ENCODE results near the gene IQCH. TPM values are rescaled to one million over a fixed set of nuclear protein-coding genes. Genes with fewer than 3 reads are reported as not detected.
"Not testable (repeated sequence)": the region's sequence is repeated elsewhere in the genome, so short reads cannot be mapped to it uniquely, and the experiment has no call there.

IQCH gene
- 4.3 TPM for total RNA-seq

DNA sequence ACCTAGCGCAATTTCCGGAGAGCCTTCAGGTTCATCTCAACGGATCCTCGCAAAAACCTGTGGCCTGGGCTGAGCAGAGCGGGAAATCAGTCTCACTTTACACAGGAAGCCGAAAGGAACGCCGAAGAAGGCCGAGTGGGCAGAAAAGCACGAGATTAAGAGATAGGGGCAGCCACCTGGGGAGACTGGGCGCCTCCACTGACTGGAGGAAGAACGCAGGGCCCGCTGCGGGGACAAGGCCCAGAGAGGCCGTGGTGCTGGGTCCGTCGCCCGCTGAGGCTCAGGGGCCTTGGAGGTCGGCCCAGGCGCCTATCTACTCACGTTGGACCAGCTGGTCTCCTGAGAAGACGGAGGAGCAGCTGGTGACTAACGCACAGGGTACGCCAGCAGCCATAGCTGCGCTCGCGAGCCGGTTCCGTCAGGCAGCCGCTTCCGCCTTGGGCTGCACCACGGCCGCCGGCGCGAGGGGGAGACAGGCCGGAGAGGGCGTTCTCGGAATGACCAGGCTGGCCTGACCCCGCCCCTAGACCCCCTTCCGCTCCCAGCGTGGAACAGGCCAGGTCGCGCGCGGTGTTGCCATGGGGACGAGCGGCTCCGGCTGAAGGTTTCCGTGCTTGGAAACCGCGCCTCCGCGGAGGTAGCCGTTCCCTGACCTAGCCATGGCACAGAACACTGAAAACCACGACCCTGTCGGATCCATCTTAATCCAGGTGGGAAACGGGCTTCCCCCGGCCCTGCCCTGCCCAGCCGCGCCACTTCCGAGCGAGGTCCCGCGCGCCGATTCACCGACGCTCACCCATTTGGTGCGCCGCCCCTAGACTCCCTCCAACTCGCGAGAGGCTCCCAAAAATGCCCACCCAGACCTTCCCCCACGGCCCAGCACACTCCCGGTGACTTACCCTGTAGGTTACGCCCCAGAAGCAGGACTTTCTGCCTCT lies at the start of gene IQCH, which contains the start of gene AAGAB:
Gene IQCH (plus strand): TSS at position 549 of the 938 bp plus-strand sequence. CDS start 111 bp downstream, at position 660.
Gene AAGAB (minus strand): TSS at position 424 of the 938 bp plus-strand sequence. CDS start 30 bp downstream, at position 394.
- DNase-seq: peak; percentile 98

DNA sequence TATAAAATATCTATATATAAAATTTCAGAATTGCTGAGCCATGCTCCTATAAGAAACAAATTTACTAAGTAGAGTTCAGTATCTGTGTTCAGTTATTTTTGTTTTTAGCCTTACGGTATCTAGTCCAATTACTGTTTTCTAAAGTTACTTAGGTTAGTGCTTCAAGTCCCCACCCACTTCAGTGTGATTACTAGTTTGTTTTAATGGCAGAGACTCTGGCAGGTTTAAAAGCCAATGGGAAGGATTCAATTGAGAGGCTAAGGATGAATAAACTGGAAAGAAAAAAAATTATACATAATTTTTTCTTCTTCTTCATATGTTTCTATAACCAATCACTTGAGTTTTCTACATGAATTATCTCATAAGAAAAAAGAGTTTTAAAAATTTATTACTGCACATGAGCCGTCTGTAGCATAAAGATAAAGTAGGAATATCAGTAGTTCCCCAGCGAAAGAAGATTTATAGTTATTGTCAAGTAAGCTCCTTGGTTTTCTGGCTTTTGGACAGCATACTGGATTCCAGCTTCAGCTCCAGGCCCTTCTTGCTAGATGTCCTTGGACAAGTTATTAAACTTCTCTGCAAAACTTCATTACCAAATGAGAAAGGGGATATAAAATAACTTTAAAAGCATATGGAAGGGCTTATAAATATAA lies 46.9 kb upstream of the IQCH start:
- DNase-seq: no peak

DNA sequence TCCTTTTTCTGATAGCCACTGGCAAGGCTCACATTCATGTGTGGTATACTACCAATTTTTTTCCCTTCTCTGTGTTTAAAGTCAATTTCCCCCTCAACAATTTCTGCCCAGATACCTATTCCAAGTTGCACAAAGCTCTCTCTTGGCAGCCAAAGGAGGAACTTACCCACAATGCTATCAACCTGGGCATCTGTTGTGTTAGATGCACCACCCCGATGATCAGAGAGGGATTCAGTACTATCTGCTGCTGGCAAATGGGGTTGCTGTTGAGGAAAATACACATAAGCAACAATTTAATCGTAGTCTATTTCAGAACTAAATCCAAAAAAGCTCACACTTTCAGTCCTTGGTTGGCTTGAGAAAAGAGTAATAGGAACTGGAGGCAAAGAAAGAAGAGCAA lies 46.2 kb upstream of the IQCH start:
- DNase-seq: no peak

DNA sequence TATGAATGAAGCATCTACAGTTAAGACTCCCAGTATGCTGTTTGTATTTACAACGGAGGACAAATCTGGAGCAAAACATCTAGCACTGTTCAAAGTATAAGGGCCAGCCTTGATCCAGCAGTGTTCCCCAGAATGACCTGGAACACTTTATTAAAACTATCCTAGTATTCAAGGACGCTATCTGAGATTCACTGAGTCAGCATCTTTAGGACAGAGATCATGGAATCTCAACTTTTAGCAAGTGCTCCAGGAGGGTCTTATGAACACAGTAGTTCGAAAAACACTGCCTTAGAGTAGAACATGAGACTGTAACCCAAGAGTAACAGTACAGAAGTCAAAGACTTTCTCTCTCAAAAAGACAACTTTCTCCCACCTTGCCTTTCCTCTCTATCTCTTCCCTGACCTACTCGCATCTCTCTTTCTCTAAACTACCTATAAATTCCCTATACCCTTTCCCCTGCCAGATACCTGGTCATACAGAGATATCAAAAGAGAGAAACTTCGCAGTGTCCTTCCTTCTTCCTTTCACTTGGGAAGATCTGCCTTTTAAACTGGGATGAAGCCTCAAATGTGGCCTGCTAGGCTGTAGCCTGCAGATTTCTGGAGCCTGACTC lies 43.9 kb upstream of the IQCH start:
- DNase-seq: no peak

DNA sequence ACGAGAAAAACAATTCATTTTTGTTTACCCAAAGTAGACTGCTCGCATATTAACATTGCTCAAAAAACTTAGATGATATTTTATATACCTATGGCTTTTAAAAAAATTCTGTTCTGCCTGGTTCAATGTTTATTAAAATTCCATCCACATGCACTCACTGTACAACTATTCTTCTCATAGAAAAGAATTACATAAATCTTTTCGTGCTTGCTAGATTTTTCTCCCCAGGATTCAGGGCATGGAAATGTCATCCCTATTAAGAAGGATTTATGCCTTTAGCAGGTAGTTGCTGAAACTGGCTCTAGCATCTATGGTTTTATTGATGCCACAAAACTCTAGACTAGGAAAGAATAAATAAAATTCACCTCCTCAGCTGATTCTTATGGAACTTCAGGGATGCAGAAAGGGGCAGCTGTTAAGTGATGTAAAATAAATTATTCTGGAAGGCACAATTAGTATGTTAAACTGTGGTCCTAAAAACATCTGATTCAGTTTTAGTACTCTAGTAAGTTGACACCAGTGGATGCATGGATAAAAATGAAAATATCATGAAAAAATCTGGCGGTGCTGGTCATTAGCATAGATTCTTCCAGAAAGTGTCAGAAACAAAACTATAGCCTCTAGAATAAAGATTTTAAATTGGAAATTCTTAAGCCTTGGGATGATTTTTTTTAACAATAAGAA lies 41.8 kb upstream of the IQCH start:
- no peak for DNase-seq

DNA sequence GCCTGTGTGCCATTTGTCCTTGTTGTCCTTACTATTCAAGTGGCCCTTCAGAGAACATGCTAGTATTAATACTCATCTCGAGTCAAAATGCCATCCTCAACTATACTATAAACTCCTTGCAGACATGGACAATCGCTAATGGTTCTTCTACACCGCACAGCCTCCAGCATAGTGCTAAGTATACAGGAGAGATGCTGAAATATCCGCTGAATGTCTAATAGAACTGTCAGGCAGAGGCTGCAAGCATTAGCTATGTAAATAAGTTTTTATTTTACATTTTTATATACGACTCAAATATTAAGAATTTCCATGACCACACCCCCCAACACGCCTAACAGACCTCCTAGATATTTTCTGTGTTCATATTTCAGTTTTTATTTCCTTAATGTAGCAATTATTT lies 39.5 kb upstream of the IQCH start:
- DNase-seq: no peak

DNA sequence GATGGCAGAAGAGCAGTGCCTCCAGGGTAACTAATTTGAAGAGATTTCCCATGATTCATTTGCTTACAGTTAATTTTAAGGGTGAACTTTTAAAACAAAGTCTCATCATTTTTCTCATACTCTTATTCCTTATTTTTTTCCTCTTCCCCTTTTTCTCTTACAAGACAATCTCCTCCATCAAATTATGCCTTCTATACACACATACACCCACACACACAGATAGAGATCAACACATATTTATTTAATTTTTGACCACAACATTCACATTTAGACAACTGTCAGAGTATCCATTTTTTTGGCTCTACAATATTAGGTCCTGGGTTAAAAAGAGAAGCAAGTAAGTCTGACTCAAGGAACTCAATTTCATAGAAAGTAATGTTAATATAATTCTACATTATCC lies 37.7 kb upstream of the IQCH start:
- no peak for DNase-seq

DNA sequence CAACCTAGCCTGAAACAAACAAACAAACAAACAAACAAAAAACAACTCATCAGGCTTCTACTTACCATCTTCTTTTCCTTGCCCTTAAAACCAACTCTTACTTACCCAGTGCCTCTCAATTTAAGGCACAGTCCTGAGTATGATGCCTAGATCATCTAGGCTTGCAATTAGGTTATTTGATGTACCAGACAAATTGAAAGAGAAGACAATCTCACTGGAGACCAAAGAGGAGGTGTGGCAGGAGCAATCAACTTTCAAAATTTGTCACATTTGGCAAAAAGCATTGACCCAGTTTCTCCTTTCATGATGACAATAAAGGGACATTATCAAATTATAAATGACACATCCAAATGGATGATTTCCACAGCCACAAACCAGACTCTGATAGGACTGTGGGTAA lies 36.2 kb upstream of the IQCH start:
- DNase-seq: no peak

DNA sequence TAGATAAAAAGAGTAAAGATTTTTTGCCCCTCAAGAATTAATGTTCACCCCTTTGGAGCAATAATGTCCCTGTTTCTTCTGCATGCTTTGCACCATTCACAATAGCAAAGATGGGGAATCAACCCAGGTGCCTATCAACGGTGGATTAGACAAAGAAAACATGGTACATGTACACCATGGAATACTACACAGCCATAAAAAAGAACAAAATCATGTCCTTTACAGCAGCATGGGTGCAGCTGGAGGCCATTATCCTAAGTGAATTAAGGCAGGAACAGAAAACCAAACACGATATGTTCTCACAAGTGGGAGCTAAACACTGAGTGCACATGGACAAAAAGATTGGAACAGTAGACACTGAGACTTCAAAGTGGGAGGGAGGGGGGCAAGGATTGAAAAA lies 35.3 kb upstream of the IQCH start:
- DNase-seq: no peak

DNA sequence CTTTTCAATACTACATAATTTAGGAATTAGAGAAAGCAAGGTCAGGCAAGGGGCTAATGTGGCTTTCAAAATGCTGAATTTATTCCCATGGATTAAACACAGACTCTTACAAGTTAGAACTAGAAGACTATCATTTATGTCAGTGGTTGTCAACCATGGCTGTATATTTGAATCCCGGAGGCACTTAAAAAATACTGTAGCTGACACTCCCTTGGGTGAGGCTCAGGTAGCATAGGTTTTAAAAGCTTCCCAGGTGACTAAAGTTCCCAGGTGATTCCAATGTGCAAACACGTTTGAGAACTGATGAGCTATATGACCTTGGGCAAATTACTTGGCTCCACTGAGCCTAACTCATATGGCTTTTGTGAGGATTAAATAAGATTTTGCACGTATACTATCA lies 29.7 kb upstream of the IQCH start:
- DNase-seq: peak; percentile 48

DNA sequence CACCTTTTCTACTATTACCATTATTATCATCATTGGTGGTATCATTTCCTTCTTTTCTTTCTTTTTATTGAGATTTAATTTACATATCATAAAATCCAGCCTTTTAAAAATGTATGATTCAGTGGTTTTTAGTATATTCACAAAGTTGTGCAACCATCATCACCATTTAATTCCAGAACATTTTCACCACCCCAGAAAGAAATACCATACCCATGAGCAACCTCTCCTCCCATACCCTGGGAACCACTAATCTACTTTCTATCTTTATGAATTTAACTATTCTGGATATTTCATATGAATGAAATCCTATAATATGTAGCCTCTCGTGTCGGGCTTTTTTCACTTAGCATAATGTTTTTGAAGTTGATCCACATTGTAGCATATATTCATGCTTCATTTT lies 29.2 kb upstream of the IQCH start:
- DNase-seq: no peak

DNA sequence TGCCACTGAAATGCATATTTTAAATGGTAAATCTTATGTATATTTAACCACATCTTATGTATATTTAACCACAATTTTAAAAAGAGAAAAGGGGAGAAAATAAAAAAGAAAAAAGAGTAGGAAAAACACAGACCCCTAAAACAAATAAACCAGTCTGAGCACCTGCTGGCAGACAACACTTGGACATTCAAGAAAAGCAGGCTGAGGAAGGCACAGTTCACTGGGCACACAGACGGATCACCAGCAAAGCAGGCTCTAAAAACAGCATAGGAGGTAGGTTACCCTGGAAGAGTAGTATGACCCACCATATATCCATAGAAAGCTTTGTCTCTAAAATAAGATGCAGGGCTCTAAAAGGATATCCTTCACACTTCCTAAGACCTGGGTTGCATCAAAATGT lies 27.2 kb upstream of the IQCH start:
- no peak for DNase-seq

DNA sequence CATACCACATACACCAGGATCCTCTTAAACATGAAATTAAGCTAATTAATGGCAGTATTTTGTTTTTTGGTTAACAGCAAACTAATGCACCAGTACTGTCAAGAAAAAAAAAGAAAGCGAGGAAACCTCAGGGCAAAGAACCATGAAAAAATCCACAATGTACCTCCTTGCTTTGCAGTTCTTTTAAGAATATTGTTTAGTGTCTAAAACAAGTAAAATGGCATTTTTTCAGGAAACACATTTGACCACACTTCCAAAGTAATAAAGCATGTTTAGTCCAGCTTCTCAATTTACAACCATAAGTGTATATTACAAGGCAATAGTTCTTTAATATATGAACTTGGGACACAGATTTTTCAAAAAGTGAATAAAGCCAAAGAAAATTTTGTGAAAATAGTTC lies 26.7 kb upstream of the IQCH start:
- DNase-seq: no peak

DNA sequence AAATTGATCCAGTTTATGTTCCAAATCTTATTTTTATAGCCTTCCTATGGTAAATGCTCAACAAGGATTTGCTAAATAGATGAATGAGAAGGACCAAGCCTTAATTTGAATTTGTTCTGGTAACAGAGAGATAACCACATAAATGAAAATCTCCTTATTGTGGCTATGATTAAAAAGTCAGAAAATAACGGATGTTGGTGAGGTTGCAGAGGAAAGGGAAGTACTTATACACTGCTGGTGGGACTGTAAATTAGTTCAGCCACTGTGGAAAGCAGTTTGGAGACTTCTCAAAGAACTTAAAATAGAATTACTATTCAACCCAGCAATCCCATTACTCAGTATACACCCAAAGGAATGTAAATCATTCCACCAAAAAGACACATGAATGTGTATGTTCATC lies 26.3 kb upstream of the IQCH start:
- no peak for DNase-seq

DNA sequence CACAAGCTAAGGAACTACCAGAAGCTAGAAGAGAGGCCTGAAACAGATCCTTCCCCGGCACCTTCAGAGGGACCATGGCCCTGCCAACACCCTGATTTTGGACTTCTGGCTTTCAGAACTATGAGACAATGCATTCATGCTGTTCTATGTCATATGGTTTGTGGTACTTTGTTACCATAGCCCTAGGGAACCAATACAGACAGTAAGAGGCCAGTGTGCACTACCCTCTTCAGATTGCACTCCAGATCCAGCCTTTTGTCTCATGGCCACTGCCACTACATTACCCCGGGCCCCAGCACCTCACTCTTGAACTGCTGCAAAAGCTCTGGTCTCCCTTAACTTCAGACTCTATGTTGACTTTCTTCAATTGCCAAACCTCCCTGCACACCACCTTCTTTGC lies 24.1 kb upstream of the IQCH start:
- no peak for DNase-seq

DNA sequence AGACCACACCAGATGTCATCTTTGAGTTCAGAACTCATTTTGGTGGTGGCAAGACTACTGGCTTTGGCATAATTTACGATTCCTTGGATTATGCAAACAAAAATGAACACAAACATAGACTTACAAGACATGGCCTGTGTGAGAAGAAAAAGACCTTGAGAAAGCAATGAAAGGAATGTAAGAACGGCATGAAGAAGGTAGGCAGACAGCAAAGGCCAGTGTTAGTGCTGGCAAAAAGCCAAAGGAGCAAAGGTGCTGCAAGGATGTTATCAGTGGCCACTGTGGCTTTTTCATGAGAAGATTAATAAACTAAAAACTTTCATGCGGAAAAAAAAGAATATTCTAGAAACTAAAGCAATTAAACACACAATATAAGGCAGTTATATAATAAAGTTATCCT lies 22.0 kb upstream of the IQCH start:
- no peak for DNase-seq

DNA sequence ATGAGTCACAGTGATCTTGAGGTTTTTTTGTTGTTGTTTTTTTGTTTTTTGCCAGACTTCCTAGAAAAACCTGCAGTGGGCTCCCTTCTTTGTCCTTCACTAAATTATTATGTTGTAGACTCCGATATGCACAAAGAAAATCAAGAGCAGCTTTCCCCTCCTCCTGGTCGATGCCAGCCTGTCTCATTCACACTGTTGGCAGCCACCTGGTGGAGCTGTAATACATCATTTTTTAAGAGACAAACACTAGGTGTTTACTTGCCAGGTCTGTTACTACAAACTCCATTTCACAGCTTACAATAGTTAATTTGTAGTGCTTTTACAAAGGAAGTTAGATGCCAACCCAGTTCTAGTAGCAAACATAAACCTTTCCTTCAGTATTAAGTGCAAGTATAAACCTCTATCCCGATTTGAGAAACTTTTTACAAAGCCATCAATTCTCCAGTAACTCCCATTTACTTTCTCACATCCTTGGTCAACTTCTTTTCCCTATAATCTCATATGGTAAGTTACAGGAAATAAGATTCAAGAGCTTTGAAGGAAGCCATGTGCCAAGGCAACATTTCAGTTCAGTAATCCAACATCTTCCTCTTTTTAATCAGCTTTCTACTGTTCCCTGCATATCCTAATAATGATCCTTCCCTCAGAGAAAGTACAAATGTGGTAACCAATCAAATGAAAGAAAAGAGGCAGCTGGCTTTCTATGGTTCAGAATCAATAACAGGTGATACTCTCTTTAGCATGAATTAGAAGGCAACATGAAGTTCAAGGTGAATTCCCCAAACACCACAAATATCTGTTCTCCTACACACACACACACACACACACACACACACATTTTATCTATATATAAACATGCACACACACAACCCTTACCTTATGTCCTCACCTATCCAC lies 14.1 kb upstream of the IQCH start:
- peak; percentile 8 for DNase-seq

DNA sequence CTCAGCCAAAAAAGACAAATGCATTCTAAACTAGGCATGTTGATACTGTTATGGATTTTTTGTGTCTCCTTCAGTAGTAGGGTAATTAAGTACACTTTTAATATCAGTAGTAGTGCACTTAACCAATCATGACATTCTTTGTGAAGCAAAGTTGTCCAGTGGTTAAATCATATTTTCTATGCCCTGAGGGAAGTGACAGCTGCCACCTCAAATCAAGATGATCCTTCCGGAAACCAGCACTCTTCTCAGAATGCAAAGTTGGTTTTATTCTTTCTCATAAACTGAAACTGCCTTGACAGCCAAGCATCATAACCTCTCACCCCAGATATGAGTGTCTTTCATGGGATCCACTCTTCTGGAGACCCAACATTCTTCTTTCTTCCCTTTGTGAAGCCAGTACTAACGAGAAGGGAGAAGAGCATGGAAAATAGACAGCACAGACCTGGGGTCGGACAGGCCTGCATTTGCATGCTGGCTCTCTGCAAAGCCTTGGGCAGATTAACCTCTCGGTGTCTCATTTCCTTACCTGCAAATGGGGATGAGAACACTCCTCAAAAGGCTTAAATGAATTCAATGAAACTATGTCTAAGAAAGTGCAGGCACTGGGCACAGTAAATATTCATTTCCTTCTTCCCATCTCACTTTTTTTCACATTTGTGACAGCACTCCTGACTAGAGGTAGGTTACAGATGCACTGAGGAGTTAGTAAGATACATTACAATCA lies 13.3 kb upstream of the IQCH start:
- DNase-seq: no peak

DNA sequence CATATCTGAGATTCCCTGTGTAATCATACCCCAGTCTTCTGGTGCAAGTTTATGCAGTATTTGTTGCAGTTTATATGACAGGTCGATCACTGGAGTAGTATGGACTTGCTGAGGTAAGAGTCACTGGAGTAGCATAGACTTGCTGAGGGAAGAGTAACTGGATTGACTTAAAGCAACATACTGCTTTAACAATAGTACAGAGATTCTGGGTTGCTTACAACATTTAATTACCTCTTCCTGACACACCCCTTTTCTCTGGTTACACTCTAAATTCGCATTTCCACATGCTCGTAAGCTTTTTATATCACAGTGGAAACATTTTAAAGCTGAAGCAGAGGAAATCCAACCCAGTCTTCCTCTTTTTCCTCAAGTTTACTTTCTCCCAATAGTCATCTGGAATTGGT lies 11.9 kb upstream of the IQCH start:
- peak; percentile 53 for DNase-seq

DNA sequence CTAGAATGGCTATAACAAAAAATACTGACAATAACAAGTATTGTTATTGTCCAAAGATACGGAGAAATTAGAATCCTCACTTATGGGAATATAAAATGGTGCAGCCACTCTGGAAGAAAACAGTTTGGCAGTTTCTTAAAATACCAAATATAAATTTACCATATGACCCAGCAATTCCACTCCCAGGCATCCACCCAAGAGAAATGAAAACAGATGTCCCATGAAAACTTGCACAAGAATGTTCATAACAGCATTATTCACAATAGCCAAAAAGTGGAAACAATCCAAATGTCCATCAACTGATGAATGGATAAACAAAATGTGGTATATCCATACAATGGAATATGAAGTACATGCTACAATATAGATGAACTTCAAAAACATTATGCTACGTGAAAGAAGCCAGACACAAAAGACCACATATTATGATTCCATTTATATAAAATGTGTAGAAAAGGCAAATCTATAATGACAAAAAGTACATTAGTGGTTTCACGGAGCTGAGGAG lies 9.6 kb upstream of the IQCH start:
- DNase-seq: peak; percentile 54

DNA sequence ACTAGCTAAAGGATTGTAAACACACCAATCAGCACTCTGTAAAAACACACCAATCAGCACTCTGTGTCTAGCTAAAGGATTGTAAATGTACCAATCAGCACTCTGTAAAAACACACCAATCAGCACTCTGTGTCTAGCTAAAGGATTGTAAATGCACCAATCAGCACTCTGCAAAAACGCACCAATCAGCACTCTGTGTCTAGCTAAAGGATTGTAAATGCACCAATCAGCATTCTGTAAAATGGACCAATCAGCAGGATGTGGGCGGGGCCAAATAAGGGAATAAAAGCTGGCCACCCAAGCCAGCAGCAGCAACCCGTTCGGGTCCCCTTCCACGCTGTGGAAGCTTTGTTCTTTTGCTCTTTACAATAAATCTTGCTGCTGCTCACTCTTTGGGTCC lies 8.0 kb upstream of the IQCH start:
- DNase-seq: not testable (repeated sequence)

Measured in tongue (tissue), 2 donors.